ENCODE results near the gene CCDC175.

GRCh38 chr14:59461891-59462290 is 114.7 kb downstream of the CCDC175 start:
- TF ChIP-seq CTCF (conservative IDR thresholded peaks at IDR 0.05; ENCODE audit: low read depth, low read length) (no peak), EZH2 (IDR thresholded peaks at IDR 0.05; ENCODE audit: low read length, unreplicated experiment) (no peak)

Measured in PC-3 (cell line).